HFFc6 (cell line): ENCODE data around the gene CCSER1. TPM values are rescaled to one million over a fixed set of nuclear protein-coding genes. Genes with fewer than 3 reads are reported as not detected.

Experiments
- DNase-seq: peaks from one replicate; pipeline ENCODE4 v3.0.0-alpha.2; 2018
- H3K27ac Mint-ChIP-seq: 2 replicates; pipeline ENCODE4 v1.8.0; 2020; ENCODE audit warnings: mild to moderate bottlenecking, mixed read lengths
- H3K27me3 Mint-ChIP-seq: 2 replicates; pipeline ENCODE4 v1.8.0; 2021; ENCODE audit warnings: mild to moderate bottlenecking, moderate library complexity, mixed read lengths; ENCODE audit not compliant: insufficient read depth
- H3K36me3 Mint-ChIP-seq: 2 replicates; pipeline ENCODE4 v1.8.0; 2021; ENCODE audit warnings: low read depth, mixed read lengths
- H3K4me1 Mint-ChIP-seq: 2 replicates; pipeline ENCODE4 v1.8.0; 2020; ENCODE audit warnings: low read depth, mixed read lengths
- H3K4me3 Mint-ChIP-seq: 2 replicates; pipeline ENCODE4 v1.8.0; 2020; ENCODE audit warnings: mild to moderate bottlenecking, moderate library complexity, mixed read lengths
- H3K9me3 Mint-ChIP-seq: 2 replicates; pipeline ENCODE4 v1.8.0; 2020; ENCODE audit warnings: mild to moderate bottlenecking, mixed read lengths
- total RNA-seq, 6 experiments: library from RNA; stranded (reverse); fragmentation: NEBNext Ultra II Directional; extraction: Animal tissue kit (Norgen Biotek cat#: 25700); gene quantifications; 2 replicates in 1 of 6; 3 replicates in 5 of 6; pipeline ENCODE4 v1.2.3, GENCODE V29; 2021
- TF ChIP-seq, protein P1 (sequence below): fragments of 200-600 bp; sonication (generic); IDR thresholded peaks from 2 replicates; pipeline ENCODE4 v1.5.0; 2021; ENCODE audit warnings: antibody characterized with exemption, mild to moderate bottlenecking

Gene CCSER1
- total RNA-seq, 6 experiments from 2014 or later: not detected

DNA sequence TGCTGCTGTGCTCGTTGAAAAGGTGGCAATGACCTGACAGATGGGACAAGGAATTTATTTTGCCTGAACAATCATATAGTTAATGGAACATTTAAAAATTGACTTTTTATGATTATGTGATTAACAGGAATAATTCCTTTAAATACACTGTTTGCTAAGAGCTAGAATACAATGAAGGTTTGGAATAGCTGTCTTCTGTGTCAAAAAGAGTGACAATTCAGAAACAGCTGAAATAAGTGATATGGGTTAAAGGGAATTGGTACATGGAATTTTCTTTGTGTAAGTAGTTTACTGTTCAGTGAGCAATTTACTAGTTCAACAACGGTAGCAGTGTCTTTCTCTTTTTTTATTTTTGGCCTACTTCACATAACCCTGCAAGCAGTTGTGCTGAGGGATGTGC lies 1093.1 kb downstream of the CCSER1 start:
- H3K27ac Mint-ChIP-seq: no peak overlapping the region
- H3K36me3 Mint-ChIP-seq: no peaks in the 10 kb centered on the region; the same call in 1 of the 2 replicates
- H3K4me1 Mint-ChIP-seq: no peaks in the 10 kb centered on the region
- no peak for DNase-seq
- H3K27me3 Mint-ChIP-seq: no peaks in the 10 kb centered on the region
- no peak overlapping the region for H3K4me3 Mint-ChIP-seq
- peaks cover 27% of the 10 kb centered on the region for H3K9me3 Mint-ChIP-seq
- TF ChIP-seq, protein P1, sequence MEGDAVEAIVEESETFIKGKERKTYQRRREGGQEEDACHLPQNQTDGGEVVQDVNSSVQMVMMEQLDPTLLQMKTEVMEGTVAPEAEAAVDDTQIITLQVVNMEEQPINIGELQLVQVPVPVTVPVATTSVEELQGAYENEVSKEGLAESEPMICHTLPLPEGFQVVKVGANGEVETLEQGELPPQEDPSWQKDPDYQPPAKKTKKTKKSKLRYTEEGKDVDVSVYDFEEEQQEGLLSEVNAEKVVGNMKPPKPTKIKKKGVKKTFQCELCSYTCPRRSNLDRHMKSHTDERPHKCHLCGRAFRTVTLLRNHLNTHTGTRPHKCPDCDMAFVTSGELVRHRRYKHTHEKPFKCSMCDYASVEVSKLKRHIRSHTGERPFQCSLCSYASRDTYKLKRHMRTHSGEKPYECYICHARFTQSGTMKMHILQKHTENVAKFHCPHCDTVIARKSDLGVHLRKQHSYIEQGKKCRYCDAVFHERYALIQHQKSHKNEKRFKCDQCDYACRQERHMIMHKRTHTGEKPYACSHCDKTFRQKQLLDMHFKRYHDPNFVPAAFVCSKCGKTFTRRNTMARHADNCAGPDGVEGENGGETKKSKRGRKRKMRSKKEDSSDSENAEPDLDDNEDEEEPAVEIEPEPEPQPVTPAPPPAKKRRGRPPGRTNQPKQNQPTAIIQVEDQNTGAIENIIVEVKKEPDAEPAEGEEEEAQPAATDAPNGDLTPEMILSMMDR: no peak

DNA sequence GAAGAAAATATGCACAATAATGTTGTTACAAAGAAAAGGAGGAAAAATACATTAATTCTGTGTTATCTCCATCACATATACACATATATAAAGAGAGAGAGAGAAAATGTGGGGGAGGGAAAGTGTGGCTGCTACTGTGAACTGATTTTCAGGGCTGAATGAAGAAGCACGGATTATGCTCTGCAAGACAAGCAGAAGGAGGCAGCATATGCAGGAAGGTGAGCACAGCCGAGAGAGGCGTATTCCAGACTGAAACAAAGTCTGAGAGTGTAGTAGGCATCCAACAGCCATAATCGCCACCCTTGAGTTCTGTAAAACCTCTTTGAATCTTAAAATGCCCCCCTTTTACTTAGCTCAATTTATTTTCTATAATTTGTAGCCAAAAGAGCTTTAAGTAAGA lies 1094.8 kb downstream of the CCSER1 start:
- no peaks in the 10 kb centered on the region for H3K27me3 Mint-ChIP-seq
- no peaks in the 10 kb centered on the region for H3K4me1 Mint-ChIP-seq
- peaks cover 21% of the 10 kb centered on the region for H3K9me3 Mint-ChIP-seq
- TF ChIP-seq, protein P1: no peak
- no peak overlapping the region for H3K4me3 Mint-ChIP-seq
- no peak overlapping the region for H3K27ac Mint-ChIP-seq
- no peaks in the 10 kb centered on the region for H3K36me3 Mint-ChIP-seq
- DNase-seq: no peak

DNA sequence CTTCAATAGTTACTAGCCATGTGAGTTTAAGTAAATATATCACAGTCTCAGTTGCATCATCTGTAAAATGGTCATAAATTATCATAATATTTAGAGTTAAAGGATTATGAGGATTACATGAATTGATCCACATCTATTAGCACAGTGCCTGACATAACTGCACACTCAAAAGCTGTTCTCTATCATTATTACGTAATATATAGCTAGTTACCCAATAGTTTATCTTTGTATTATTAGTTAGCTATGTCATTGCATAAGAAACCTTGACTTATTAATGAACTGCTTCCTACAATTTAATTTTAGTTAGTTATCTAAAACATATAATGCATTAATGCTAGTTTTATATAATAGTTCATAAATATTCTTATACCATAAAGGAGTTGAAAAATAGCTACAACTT lies 1099.7 kb downstream of the CCSER1 start:
- H3K4me3 Mint-ChIP-seq: no peak overlapping the region
- DNase-seq: no peak

DNA sequence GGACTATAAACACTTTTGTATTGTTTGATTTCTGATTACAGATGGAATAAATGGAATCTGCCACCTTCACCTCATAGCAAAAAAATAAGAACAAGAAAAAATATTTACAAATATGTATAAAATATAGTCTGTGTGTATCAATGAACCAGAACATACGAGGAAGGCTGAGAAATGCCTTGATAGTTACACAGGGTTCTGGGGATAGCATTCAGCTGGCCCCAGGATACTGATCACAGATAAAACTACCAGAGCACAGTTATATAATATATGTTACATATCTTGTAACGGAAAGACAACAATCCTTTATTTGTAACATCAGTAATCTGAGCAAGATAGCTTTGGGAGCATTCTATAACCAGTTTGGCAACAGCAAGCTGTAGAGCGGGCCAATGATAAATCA lies 1101.5 kb downstream of the CCSER1 start:
- H3K4me1 Mint-ChIP-seq: no peaks in the 10 kb centered on the region
- peaks cover 15% of the 10 kb centered on the region for H3K9me3 Mint-ChIP-seq
- no peaks in the 10 kb centered on the region for H3K27me3 Mint-ChIP-seq
- no peak overlapping the region for H3K27ac Mint-ChIP-seq
- DNase-seq: no peak
- no peak overlapping the region for H3K4me3 Mint-ChIP-seq
- no peaks in the 10 kb centered on the region for H3K36me3 Mint-ChIP-seq
- TF ChIP-seq, protein P1: no peak

More for the DNA sequence above, 1099.7 kb downstream of the CCSER1 start:
- Mint-ChIP-seq H3K36me3 (no peaks in the 10 kb centered on the region), H3K27me3 (no peaks in the 10 kb centered on the region), H3K4me1 (no peaks in the 10 kb centered on the region), H3K9me3 (peaks cover 16% of the 10 kb centered on the region), H3K27ac (no peak overlapping the region)
- TF ChIP-seq, protein P1: no peak

DNA sequence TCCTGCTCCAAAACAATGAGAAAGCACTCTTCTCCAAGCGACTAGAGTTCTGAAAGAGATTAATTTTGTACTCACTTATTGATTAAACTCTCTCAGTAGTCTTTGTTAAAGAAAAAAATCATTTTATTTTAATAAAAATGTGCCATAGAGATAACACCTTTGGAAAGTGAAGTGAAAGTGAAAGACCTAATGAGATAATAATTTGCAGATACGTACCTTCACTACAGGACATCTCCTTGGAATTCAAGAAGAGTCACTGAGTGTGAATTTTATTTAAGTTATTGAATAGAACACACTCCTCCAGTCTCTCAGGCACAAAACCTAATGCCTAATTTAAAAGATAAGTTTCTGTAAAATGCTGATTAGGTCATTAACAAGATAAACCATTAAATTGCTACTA lies 1106.0 kb downstream of the CCSER1 start:
- H3K4me1 Mint-ChIP-seq: no peaks in the 10 kb centered on the region
- DNase-seq: no peak
- TF ChIP-seq, protein P1: no peak
- H3K4me3 Mint-ChIP-seq: no peak overlapping the region
- H3K27me3 Mint-ChIP-seq: no peaks in the 10 kb centered on the region
- no peaks in the 10 kb centered on the region for H3K36me3 Mint-ChIP-seq
- H3K27ac Mint-ChIP-seq: no peak overlapping the region
- H3K9me3 Mint-ChIP-seq: peaks cover 28% of the 10 kb centered on the region

DNA sequence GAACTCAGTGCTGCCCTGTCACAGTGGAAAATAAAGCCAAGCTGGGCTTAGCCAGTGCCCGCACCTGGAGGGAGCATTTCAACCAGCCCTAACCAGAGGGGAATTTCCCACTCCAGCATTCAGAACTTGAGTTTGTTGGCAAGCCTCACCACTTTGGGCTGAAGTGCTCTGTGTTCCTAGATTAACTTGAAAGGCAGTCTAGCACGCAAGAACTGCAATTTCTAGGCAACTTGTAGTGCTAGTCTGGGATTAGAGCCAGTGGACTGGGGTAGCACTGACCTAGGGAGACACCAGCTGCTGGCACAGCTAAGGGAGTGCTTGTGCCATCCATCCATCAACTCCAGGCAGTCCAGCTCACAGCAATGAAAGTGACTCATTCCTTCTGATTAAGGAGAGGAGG lies 1115.9 kb downstream of the CCSER1 start:
- Mint-ChIP-seq H3K4me3 (no peak overlapping the region), H3K27me3 (no peaks in the 10 kb centered on the region), H3K4me1 (no peaks in the 10 kb centered on the region), H3K36me3 (no peaks in the 10 kb centered on the region), H3K9me3 (peaks cover 23% of the 10 kb centered on the region), H3K27ac (no peak overlapping the region)
- DNase-seq: no peak
- TF ChIP-seq, protein P1: no peak
